HTR-8/SVneo (cell line): ENCODE measurements around the gene HSD17B11.
"Not testable (repeated sequence)": the region's sequence is repeated elsewhere in the genome, so short reads cannot be mapped to it uniquely, and the experiment has no call there.

Experiments
- DNase-seq: peaks from one replicate; pipeline ENCODE4 v3.0.0; 2011; ENCODE audit warnings: low spot score, mixed read lengths; ENCODE audit not compliant: insufficient read length
- FAIRE-seq: peaks from 2 replicates; lab custom pipeline; 2011; peaks lifted over from hg19 to GRCh38; lab: Jason Lieb, UNC

Gene HSD17B11, protein sequence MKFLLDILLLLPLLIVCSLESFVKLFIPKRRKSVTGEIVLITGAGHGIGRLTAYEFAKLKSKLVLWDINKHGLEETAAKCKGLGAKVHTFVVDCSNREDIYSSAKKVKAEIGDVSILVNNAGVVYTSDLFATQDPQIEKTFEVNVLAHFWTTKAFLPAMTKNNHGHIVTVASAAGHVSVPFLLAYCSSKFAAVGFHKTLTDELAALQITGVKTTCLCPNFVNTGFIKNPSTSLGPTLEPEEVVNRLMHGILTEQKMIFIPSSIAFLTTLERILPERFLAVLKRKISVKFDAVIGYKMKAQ

DNA sequence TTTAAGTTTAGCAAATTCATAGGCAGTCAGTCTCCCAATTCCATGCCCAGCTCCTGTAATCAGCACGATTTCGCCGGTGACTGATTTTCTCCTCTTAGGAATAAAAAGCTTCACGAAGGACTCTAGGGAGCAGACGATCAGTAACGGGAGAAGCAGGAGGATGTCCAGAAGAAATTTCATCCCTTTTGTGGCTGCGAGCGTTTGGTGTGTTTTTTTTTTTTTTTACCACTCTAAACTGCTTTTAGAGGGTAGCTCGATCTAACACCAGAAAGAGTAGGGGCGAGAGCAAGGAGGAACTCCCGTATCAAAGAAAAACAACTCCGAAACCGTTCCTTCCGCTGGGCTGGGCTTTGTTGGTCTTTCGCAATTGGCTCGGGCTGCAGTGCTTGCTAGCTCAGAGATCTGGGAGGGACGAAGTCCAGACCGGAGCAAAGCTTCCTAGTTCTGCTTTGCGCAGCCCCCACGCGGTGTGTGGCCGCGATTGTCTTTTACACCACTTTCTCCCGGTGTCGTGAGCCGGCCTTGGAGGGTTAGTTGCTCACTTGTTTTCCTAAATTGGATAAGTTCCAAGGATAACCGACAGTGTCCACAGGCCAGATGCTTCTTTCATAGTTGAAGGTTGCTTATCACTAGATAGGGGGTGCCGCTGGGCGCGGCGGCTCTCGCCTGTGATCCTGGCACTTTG lies at the start of gene HSD17B11:
TSS of gene HSD17B11 (minus strand) at position 298 of the 685 bp plus-strand sequence. CDS start at position 180, 118 bp downstream.
- peak; percentile 87 for DNase-seq
- no peak for FAIRE-seq

DNA sequence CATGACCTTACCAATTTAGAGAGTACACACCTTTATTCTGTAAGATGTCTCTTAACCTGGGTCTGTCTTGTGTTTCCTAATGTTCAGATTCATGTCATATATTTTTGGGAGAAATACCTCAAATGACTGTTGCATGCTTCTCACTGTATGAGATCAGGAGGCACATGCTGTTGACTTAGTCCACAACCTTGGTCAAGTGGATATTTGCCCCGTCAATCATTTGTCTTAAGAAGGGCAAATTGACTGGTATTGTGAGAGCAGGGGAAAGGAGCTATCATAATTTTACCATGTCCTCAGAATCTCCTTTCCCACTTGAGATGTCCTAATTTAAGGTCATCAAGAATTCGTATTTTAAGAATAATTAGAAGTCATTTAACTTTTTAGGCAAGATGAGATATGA lies 42.4 kb upstream of the HSD17B11 start:
- no peak for FAIRE-seq

DNA sequence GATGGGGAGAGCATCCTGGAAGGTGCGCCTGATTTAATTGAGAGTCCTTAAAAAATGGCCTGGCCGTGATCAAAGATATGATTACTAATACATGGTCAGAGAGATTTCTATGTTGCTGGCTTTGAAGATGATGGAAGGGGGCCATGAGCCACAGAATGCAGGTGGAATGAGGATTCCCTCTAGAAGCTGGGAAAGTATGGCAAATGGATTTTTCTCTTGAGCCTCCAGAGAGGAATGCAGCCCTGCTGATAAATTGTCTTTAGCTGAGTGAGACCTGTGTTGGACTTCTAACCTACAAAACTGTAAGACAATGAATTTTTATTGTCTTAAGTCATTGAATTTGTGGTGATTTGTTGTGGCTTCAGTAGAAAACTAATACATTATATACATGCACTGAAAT lies 39.0 kb upstream of the HSD17B11 start:
- DNase-seq (no peak), FAIRE-seq (no peak)

More for the DNA sequence above, 42.4 kb upstream of the HSD17B11 start:
- no peak for DNase-seq

DNA sequence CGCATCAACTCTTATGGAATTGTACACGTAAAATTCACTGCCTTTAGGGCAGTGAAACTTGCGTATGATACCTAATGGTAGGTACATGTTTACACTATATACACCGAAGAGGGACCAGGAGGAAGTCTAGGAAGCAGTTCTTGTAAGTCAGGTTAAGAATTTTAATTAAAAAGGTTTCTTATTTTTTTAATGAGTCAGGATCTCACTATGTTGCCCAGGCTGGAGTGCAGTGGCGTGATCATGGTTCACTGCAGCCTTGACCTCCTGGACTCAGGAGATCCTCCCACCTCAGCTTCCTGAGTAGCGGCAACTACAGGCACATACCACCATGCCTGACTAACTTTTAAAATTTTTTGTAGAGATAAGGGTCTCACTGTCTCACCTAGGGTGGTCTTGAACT lies 38.0 kb upstream of the HSD17B11 start:
- FAIRE-seq (no peak), DNase-seq (no peak)

DNA sequence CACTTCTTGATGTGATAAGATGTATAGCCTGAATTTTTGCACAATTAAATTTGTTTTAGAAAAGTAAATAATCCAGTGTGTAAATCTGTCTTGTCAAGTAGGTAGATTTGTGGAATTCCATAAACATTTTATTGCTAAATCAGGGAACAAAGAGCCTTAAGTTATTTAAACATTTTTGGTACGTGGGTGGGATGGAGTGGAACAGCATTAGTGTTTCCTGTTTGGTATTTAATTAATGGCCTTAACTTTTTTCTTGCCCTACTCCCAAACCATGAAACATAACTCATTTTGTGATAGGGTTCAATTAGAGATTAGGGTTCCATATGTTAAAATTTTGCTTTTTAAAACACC lies 36.5 kb upstream of the HSD17B11 start:
- no peak for FAIRE-seq
- no peak for DNase-seq

DNA sequence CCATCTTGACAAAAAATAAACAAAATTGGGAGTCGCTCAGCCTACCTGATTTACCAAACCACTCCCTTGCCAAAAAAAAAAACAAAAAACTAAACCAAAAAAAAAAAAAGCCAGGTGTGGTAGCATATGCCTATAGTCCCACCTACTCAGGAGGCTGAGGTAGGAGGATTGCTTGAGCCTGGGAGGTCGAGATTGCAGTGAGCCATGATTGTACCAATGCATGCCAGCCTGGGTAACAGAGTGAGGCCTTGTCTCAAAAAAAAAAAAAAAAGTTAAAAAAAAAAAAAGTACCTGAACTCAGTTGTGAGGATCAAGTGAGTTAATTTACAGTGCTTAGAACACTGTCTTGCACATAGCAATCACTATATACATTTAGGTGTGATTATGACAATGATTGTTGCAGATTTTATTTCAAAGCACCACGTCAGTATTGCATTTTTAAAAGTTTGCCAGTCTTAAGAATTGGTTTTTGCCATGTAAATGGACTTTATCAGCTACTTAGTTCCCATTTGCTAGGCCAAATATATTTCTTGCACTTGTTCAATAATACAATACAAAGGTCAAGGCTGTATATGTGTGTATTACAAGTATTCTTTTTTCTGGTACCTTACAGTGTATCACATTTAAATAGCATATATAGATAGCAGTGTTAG lies 36.0 kb upstream of the HSD17B11 start:
- FAIRE-seq (no peak), DNase-seq (no peak)

DNA sequence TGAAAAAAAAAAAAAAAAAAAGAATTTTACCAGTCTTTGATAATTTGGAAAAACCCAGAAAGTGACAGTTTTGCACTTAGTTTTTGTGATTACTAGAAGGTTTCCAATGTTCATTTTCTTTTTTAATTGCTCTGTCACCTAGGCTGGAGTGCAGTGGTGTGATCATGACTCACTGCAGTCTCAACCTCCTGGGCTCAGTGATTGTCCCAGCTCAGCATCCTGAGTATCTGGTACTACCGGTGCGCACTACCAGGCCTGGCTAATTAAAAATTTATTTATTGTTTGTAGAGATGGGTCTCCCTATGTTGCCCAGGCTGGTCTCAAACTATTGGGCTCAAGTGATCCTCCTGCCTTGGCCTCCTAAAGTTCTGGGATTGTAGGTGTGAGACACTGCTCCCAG lies 34.7 kb upstream of the HSD17B11 start:
- DNase-seq (no peak), FAIRE-seq (no peak)

DNA sequence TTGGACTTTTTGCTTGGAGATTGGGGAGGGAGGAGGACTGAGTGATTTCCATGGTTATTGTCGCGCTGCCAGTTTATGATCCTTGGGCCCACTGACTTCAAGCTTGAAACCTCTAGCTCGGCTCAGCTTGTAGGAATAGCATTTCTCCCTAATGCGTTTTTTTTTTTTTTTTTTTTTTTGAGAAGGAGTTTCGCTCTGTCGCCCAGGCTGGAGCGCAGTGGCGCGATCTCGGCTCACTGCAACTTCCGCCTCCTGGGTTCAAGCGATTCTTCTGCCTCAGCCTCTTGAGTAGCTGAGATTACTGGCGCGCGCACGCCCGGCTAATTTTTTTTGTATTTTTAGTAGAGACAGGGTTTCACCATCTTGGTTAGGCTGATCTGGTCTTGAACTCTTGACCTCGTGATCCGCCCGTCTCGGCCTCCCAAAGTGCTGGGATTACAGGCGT lies 33.1 kb upstream of the HSD17B11 start:
- not testable (repeated sequence) for FAIRE-seq, DNase-seq

DNA sequence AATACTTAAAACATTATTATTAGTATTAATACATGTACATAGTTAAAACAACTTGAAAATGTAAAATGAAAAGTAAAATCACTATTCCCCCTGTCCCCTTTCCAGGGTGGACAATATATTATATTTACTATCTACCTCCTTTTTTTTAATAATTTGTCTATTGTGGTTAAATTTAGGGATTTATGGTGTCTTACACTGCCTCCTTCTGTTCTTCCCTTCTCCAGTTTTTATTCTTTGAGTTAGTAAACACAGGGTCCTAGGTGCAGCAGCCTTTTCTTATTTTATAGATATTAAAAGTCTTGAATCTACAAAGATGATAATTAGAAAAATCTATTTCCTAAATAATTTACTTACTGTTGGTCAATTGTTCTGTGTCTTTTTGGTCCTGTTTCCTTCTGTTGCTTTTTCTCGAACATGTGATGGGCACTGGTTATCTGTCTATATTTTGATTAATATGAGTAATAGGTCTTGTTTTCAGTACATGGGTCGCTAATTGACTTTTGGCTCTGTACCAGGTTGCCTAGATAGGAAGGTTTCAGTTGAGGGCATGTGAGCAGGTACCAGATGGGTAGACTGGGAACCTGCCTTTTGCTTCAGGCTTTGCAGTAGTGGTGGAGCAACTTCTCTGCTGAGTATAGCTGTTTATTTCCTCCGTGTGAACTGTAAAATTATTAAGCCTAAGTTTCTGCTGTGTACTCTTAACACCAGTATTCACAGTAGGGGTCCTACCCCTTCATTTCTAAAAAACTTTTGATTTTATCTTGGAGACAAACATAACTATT lies 32.5 kb upstream of the HSD17B11 start:
- FAIRE-seq (no peak), DNase-seq (no peak)

DNA sequence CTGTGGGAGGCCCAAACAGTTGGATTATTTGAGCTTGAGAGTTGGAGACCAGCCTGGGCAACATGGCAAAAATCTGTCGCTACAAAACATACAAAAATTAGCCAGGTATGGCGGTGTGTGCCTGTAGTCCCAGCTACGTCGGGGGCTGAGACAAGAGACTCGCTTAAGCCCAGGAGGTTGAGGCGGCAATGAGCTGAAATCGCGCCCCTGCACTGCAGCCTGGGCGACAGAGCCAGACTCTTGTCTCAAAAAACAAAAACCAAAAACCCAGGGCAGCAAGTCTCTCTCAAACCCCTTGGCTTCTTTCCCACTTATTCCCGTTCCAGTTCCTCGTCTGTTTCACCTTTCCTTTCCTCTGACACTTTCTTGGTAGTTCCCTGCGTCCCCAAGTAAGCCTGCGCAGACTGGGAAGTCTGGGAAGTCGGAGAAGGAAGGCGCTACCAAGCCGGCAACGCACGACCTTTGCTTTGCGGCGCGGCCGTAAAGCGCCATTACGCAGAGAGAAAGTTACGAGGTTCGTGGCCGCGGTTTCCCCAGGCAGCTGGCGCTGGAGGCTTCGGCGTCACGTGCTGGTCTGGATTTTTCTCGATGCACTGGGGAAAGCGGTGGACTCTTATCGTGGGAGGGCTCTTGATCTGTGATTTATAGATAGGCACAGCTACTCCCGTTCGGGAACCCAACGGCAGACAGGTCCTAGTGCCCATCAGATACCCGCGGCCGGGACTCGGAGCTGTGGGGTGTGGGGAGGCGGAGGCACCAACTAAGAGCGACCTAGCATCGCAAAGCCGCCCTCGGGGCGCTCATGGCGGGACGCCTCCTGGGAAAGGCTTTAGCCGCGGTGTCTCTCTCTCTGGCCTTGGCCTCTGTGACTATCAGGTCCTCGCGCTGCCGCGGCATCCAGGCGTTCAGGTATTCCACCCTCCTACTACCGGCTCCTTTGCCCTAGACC lies 31.4 kb upstream of the HSD17B11 start, which contains the start of gene NUDT9:
TSS of gene NUDT9 (plus strand) at position 470 of the 949 bp plus-strand sequence. CDS start at position 803, 333 bp downstream.
- no peak for FAIRE-seq

DNA sequence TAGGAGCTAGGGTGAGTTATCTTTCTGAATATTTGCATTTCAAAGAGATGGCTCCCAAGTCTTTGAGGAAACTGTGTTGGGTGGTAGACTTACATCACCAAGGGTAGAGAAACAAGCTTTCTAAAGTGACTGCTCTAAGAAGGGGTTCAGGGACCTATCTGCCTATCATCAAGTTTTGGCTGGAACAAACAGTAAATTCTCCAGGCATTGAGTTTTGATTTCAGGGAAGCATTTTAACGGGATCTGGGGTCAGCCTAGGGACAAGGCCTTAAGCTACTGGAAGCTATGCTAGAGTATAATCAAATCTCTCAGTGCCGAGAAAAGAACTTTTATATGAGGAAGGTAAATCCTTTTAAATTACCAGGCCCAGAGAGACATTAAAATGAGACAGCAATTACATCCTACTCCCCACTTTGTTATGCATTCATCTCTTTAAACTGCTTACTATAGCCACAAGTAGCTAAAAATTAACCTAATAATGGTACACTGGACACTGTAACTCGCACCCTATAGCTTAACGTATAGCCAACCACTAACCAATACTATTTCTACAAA lies 29.4 kb upstream of the HSD17B11 start:
- no peak for DNase-seq
- FAIRE-seq: no peak

More for the DNA sequence above, 31.4 kb upstream of the HSD17B11 start, which contains the start of gene NUDT9:
- DNase-seq: peak; percentile 80

DNA sequence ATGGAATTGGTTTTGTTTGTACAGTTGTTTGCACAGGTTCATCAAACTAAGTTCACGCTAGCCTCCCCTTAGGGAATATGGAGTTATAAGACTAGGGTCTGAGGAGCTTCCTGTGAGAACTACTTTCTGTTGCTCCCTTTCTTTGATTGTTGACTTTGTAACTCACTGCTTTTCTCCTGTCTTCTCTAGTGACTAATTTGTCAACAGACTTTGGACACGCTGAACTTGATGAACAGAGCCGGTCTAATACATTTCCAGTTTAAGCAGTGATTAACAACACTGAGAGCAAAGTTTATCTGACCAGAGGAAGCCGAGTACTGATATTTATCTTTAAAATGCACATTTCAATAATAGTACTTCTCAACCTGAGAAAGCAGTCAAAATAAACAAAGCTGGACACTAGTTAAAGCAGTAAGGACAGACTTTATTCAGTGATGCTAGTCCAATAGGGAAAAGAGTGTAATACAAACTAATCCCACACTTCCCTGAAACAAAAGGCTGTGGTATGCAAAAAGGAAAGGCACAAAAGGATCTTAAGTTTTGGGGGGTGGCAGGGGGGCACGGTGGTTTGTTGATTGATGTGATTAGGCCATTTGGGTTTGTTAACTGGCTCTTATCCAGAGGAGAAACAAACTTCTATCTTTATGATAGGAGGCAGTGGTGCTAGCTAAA lies 28.7 kb upstream of the HSD17B11 start:
- DNase-seq: no peak
- FAIRE-seq: no peak

DNA sequence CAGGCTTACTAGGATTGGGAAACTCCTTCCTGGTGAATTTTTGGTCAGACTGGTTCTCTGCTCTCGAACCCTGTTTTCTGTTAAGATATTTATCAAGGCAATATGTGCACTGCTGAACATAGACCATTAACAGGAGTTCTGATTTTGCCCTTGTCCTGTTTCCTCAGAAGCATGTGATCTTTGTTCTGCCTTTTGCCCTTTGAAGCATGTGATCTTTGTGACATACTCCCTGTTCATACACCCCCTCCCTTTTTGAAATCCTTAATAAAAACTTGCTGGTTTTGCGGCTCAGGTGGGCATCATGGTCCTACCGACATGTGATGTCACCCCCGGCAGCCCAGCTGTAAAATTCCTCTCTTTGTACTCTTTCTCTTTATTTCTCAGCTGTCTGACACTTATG lies 27.4 kb upstream of the HSD17B11 start:
- not testable (repeated sequence) for FAIRE-seq, DNase-seq

DNA sequence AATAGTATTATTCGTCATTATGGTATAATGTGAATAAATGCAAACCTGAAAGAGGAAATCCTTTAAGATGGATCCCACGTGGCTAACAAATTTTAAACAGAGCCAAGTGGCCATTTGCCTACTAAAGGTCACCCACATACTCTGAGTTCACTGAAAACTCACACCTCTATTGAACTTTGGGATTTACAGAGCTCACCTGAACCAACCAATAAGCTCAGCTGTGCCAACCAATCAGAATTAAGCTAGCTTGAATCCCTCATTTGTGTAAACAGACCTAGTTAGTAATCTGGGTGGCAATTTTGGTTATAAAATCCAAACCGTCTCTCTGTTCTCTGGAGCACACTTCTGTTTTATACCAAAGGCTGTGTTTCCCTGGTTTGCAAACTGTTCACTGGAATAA lies 26.0 kb upstream of the HSD17B11 start:
- no peak for DNase-seq
- no peak for FAIRE-seq

DNA sequence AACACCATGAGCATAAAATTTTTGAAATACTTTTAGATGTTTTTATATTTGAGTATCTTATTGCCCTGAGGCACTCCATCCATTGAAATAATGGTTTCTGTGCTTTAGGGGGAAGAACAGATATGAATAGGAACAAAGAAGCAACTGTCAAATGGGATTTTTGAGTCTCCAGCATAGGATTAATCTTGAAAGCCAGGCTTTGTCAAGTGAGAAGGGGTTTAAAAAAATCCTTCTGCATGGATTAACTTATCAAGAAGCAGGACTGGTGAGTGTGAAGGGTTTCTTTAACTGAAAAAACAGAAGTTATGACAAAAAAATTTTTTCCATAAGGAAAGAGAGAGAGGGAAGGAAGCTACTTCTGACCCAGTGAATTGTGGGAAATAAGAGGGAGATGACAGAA lies 23.8 kb upstream of the HSD17B11 start:
- FAIRE-seq (no peak), DNase-seq (no peak)

DNA sequence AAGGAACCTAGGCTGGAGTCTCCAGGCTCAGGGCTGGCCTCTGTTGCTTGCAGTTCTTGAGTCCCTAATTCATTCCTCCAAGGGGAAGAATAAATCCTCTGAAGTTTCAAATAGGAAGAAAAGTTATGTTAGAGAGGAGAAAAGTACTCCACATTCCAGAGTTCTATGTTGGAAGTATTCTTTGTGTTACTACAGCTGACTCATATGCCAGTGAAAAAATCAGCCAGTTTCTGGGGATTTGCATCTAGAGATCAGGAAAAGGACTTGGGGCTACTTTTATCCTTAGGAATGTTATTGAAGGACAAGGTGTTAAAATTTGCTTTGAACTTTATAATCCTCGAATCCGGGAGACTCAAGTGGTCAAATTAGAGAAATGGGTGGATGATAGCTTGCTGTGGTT lies 19.7 kb upstream of the HSD17B11 start:
- DNase-seq (no peak), FAIRE-seq (no peak)

DNA sequence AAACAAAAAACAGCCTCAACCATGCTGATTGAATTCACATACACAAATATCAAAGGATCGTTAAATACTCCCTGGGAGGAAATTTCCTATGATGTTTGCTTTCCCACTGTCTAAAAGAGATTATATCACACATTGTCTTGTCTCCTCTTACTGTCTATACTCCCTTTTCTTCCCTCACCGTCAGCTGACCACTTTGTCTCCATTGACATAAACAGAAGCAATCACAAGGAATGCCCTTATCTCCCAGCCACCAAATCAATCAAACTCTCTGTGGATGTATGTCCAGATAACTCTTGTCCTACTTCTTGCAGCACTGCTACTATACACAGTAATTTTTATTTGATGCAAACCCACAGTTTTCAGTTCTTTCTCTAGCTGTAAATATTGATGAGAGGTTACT lies 19.2 kb upstream of the HSD17B11 start:
- DNase-seq (no peak), FAIRE-seq (no peak)

DNA sequence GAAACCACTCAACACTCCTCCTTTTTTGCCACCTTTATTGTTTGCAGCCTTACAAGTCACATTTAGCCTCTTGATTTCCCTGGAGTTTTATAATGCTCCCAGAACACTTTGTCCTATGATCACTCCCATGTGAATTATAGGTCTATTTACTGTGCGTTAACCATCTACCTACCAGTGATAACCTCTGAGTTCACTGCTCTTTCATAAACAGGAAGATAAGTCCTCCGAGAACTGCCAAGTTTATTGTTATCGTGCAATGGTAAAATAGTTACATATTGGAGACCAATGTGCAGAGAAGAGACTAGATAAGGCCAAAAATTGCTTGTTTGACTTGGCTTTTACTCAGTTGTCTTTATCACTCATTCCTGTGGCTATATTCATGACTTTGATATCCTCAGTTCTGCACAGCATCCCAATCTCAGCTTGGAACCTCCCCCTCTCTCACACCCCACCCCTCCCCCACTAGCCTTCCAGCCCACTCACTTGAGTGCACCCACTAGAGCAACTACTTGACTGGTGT lies 18.5 kb upstream of the HSD17B11 start:
- FAIRE-seq (no peak), DNase-seq (no peak)
